Fibroblast of skin of right biceps (primary cell): ENCODE measurements around the gene SAT2.
A peak's percentile ranks its signal among the peaks of the same experiment; 100 is the strongest.
"Not testable (repeated sequence)": the region's sequence is repeated elsewhere in the genome, so short reads cannot be mapped to it uniquely, and the experiment has no call there.

Experiments used
- DNase-seq: peaks from one replicate; pipeline ENCODE4 v3.0.0-alpha.2; 2013

Gene SAT2

GRCh38 chr17:7627250-7628121, at the start of gene SAT2:
Gene SAT2 (minus strand): TSS chr17:7627821. CDS start chr17:7627635, 186 bp downstream.
- peak; percentile 94 for DNase-seq

- DNase-seq = no peak
Measured at GRCh38 chr17:7676533-7676932, 48.9 kb upstream of the SAT2 start.

- DNase-seq = no peak
Measured at GRCh38 chr17:7674934-7675333, 47.3 kb upstream of the SAT2 start.

- DNase-seq = no peak
Measured at GRCh38 chr17:7673239-7673638, 45.6 kb upstream of the SAT2 start.

GRCh38 chr17:7668482-7668881, 40.9 kb upstream of the SAT2 start:
- no peak for DNase-seq

- DNase-seq = no peak
Measured at GRCh38 chr17:7667656-7668406, 40.2 kb upstream of the SAT2 start.

- DNase-seq = no peak
Measured at GRCh38 chr17:7656958-7657609, 29.5 kb upstream of the SAT2 start.

GRCh38 chr17:7655541-7655840, 27.9 kb upstream of the SAT2 start:
- DNase-seq = no peak

- peak; percentile 48 for DNase-seq
Measured at GRCh38 chr17:7654832-7655540, 27.4 kb upstream of the SAT2 start.

- DNase-seq = no peak
Measured at GRCh38 chr17:7652388-7653356, 25.1 kb upstream of the SAT2 start.

- no peak for DNase-seq
Measured at GRCh38 chr17:7651665-7652387, 24.2 kb upstream of the SAT2 start.

- DNase-seq = no peak
Measured at GRCh38 chr17:7651097-7651664, 23.6 kb upstream of the SAT2 start.

GRCh38 chr17:7650509-7651096, 23.0 kb upstream of the SAT2 start, which contains the start of gene ATP1B2:
Gene ATP1B2 (plus strand): TSS chr17:7650926. CDS start chr17:7651519, 593 bp downstream.
- DNase-seq = peak; percentile 27

- DNase-seq = no peak
Measured at GRCh38 chr17:7647018-7647417, 19.4 kb upstream of the SAT2 start.

GRCh38 chr17:7646457-7646856, 18.8 kb upstream of the SAT2 start:
- DNase-seq = no peak

GRCh38 chr17:7644775-7645174, 17.2 kb upstream of the SAT2 start:
- DNase-seq = no peak

- not testable (repeated sequence) for DNase-seq
Measured at GRCh38 chr17:7641635-7642034, 14.0 kb upstream of the SAT2 start.

GRCh38 chr17:7640783-7641182, 13.2 kb upstream of the SAT2 start:
- no peak for DNase-seq

GRCh38 chr17:7636163-7636562, 8.5 kb upstream of the SAT2 start:
- DNase-seq = no peak

- peak; percentile 41 for DNase-seq
Measured at GRCh38 chr17:7634384-7634783, 6.8 kb upstream of the SAT2 start.
